Daoy (cell line): Measurements from ENCODE around the gene MRPS24. TPM values are rescaled to one million over a fixed set of nuclear protein-coding genes. Genes with fewer than 3 reads are reported as not detected.
"Not testable (repeated sequence)": the region's sequence is repeated elsewhere in the genome, so short reads cannot be mapped to it uniquely, and the experiment has no call there.

Experiments used
- DNase-seq: peaks from one replicate; pipeline ENCODE4 v3.0.0-alpha.2; 2015; ENCODE audit warnings: low read depth
- total RNA-seq: library from RNA; depleted of rRNA; stranded (reverse); fragments of >200 nt; shearing (Covaris generic); gene quantifications from 2 replicates; pipeline ENCODE4 v1.2.3, GENCODE V29; 2014; rRNA removed

MRPS24 gene
- 268 and 373 TPM in 2 replicates for total RNA-seq

- DNase-seq: peak; percentile 100
These were observed at the start of gene MRPS24 for GRCh38 chr7:43869006-43869866. Gene MRPS24 (minus strand): TSS chr7:43869517. CDS start chr7:43869495, 22 bp downstream.

DNA sequence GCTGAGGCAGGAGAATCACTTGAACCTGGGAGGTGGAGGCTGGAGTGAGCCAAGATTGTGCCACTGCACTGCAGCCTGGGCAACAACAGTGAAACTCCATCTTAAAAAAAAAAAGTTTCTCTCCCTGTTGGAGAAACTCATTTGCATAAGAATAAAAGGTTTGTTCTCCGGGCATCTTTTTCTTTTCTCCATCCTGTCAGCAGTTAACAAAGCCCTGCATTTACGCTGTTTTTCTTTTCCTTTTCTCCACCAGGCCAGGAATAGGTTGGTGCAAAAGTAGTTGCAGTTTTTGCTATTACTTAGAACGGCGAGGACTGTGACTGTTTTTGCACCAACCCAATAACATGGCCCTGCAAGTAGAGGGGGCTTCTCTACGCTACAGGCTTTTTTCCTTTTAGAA, 46.6 kb upstream of the MRPS24 start:
- DNase-seq: no peak

DNA sequence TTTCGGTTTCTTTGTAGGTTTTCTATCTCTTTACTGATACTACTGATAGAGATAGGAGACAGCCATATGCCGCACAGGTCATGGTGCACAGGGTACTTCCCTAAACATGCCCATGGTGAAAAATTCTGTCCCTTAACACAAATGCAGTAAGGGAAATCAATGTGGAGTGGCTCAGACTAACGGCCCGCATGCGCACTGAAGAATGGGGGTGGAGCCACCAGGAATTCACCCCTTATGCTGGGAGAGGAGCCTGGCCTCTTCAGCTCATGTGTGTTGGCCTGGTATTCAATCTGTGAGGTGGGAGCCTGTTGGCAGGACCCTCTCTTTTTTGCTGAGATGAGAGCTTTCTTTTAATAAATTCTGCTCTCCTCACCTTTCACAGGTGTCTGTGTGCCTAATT, 45.5 kb upstream of the MRPS24 start:
- no peak for DNase-seq

GRCh38 chr7:43906331-43907010, 37.2 kb upstream of the MRPS24 start, which contains the start of gene URGCP:
Gene URGCP (minus strand): TSS chr7:43906596. CDS start chr7:43906575, 21 bp downstream.
- DNase-seq: peak; percentile 74

GRCh38 chr7:43905956-43906330, 36.6 kb upstream of the MRPS24 start:
- DNase-seq: peak; percentile 59

DNA sequence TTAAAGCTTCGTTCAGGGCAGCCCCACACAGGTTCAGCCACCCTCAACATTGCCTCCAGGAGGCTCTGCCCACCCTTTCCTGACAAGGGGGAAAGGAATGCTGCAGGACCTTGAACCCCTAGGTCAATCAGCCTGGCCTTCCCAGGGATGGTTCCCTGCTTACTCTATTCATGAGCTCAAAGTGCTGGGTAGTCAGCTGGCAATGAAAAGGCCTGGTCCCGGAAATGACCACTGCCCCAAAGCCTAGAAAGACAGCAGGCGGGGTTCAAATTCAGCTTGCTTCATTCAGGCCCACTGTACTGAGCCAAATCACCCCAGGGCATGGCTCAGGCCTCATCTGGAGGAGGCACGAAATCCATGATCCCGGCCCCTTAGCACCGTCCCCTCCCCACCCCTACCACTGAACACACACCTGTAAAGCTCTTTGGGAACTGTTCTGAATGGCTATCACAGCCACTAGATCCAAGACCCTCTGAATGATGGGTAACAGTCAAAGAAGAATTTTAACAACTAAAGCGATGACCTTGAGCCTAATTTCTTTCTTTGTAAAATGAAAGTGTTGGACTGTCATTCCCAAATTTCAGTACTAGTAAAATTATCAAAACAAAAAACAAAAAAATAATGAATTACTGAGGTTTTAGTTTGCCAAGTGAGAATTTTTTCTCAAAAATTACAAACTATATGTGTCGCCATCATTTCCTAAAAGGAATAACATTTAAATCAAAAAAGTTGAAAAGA, 36.1 kb upstream of the MRPS24 start:
- DNase-seq: peak; percentile 67

DNA sequence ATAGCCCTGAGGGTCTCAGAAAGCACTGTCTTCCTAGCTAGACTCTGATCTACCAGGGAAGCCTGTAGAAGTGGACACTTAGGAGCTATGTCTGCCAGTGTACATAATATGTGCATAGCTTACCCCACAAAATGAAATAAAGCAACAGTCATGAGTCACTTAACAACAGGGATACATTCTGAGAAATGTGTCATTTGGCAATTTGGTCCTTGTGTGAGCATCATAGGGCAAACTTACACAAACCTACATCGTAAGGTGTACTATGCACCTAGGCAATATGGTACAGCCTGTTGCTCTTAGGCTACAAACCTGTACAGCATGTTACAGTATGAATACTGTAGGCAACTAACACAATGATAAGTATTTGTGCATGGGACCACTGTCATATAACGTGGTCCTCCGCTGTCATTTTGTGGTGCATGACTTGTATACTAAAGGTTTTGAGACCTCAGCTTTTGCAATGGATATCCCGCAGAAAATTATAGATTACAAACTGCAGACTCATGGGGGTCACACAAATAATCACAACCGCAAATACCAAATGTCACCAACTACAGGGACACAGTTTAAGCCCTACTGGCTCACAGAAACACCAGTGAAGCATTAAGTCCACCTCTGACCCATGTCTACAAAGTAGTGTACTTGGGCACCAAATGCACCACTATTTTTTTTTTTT, 35.4 kb upstream of the MRPS24 start:
- DNase-seq: peak; percentile 30

DNA sequence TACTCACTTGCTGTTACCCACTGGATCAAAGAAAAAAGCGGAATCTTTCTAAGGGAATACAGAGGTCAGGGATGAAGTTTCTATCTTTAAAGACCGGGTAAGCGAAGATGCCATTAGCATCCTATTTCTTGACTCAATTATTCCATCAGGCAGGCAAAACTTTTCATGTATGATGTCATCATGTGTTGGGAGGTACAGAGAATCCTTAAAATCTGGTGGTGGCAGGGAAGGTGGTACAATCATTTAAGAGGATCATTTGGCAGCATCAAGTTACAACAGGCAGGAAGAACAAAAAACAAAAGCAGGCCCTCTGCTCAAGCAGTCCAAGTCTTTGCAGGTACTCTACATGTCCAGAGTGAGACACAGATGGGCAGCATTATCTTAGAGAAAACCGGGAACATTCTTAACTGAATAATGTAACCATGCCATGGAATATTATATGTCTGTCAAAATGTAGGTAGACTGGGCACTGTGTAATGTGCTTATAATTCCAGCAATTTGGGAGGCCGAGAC, 33.3 kb upstream of the MRPS24 start:
- DNase-seq: no peak

GRCh38 chr7:43898571-43898970, 29.3 kb upstream of the MRPS24 start:
- not testable (repeated sequence) for DNase-seq

DNA sequence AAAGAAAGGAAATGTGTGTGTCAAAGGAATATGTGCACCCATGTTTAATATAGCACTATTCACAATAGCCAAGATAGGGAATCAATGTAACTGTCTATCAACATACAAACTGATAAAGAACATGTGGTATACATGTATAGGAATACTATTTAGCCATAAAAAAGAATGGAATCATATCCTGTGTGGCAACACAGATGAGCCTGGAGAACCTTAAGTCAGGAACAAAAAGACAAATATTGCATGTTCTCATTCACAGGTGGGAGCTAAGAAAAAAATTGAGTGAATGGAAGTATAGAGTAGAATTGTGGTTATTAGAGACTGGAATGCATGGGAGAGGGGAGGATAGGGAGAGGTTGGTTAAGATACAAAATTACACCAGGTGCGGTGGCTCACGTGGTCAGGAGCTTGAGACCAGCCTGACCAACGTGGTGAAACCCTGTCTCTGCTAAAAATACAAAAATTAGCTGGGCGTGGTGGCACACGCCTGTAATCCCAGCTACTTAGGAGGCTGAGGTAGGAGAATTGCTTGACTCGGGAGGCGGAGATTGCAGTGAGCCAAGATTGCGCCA, 26.6 kb upstream of the MRPS24 start:
- no peak for DNase-seq

- no peak for DNase-seq
These were observed 22.0 kb upstream of the MRPS24 start for GRCh38 chr7:43891069-43891955.

GRCh38 chr7:43890468-43890867, 21.2 kb upstream of the MRPS24 start:
- no peak for DNase-seq

GRCh38 chr7:43888993-43889945, 20.0 kb upstream of the MRPS24 start:
- DNase-seq: peak; percentile 54

- DNase-seq: no peak
These were observed 15.3 kb upstream of the MRPS24 start for GRCh38 chr7:43884617-43885016.

- DNase-seq: peak; percentile 51
These were observed 14.9 kb upstream of the MRPS24 start for GRCh38 chr7:43884209-43884608.

DNA sequence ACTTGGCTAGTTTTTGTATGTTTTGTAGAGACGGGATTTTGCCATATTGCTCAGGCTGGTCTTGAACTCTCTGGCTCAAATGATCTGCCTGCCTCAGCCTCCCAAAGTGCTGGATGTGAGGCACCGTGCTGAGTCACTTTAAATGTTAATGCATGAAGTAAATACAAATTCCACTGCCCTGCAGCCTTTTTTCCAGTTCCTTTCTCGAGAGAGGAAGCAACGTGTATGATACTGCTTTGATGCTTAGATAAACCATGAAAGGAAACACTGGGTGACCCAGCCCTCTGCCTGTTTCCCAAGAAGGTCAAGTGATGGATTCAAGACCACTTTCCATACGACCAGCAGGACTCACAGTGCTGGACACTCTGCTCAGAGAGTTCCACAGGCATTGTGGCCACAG, 11.3 kb upstream of the MRPS24 start:
- DNase-seq: no peak

DNA sequence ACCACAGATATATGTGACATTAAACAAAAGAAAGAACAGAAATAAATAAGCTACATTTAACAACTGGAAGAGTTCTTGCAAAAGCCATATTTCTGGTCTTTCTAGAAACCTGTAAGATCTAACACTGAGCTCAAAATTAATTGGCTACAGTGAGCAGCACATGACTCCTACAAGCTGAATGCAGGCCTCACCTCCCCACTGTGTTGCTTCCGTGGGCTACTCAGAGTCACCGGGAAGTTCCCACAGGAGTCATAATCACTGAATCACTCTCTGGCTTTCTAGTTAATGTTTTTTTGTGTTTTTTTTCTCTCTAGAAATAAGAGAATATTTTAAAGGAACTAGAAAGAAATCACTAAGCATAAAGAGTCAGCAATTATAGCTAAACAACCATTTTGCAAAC, 10.2 kb upstream of the MRPS24 start:
- peak; percentile 83 for DNase-seq

GRCh38 chr7:43878867-43879266, 9.6 kb upstream of the MRPS24 start:
- DNase-seq: no peak
